ENCODE measurements around the gene SUGP2. TPM values are rescaled to one million over a fixed set of nuclear protein-coding genes. Genes with fewer than 3 reads are reported as not detected.

SUGP2 gene
- total RNA-seq, 1 donor from 2014 or later = 68.2 TPM

GRCh38 chr19:19039901-19040300 lies 6.6 kb upstream of the SUGP2 start:
- Histone ChIP-seq H3K27me3 (ENCODE audit: low read depth) (no peaks in the 10 kb centered on the region), H3K9me3 (replicated peaks) (no peaks in the 10 kb centered on the region), H3K27ac (replicated peaks) (no peak overlapping the region), H3K36me3 (peaks cover 38% of the 10 kb centered on the region), H3K4me3 (no peak overlapping the region), H3K4me1 (peaks cover 16% of the 10 kb centered on the region)
- no peak for TF ChIP-seq CTCF (IDR thresholded peaks at IDR 0.05; ENCODE audit: borderline replicate concordance)
- intact Hi-C loops (cut with micrococcal nuclease) = no loop called here
- no peak for DNase-seq

GRCh38 chr19:19034204-19034624 lies 897 bp upstream of the SUGP2 start:
- TF ChIP-seq CTCF (IDR thresholded peaks at IDR 0.05; ENCODE audit: borderline replicate concordance) = no peak
- Histone ChIP-seq H3K36me3 (peaks cover 33% of the 10 kb centered on the region), H3K27ac (replicated peaks) (peak overlapping the region; percentile 100), H3K4me3 (peak overlapping the region; percentile 97), H3K4me1 (peaks cover 41% of the 10 kb centered on the region), H3K9me3 (replicated peaks) (no peaks in the 10 kb centered on the region), H3K27me3 (ENCODE audit: low read depth) (no peaks in the 10 kb centered on the region)
- intact Hi-C loops (cut with micrococcal nuclease) = no loop called here
- DNase-seq = no peak

GRCh38 chr19:19033176-19033425 lies 216 bp downstream of the SUGP2 start:
- intact Hi-C loops (cut with micrococcal nuclease) = no loop called here
- Histone ChIP-seq H3K9me3 (replicated peaks) (no peaks in the 10 kb centered on the region), H3K4me1 (peaks cover 41% of the 10 kb centered on the region), H3K36me3 (peaks cover 36% of the 10 kb centered on the region), H3K27me3 (ENCODE audit: low read depth) (no peaks in the 10 kb centered on the region), H3K27ac (replicated peaks) (peak overlapping the region; percentile 100), H3K4me3 (peak overlapping the region; percentile 97)
- TF ChIP-seq CTCF (IDR thresholded peaks at IDR 0.05; ENCODE audit: borderline replicate concordance) = no peak
- DNase-seq = no peak

GRCh38 chr19:19032420-19033175 lies 719 bp downstream of the SUGP2 start:
- Histone ChIP-seq H3K27ac (replicated peaks) (peak overlapping the region; percentile 100), H3K4me1 (peaks cover 41% of the 10 kb centered on the region), H3K4me3 (peak overlapping the region; percentile 97), H3K27me3 (ENCODE audit: low read depth) (no peaks in the 10 kb centered on the region), H3K36me3 (peaks cover 36% of the 10 kb centered on the region), H3K9me3 (replicated peaks) (no peaks in the 10 kb centered on the region)
- peak; percentile 90 for DNase-seq
- no peak for TF ChIP-seq CTCF (IDR thresholded peaks at IDR 0.05; ENCODE audit: borderline replicate concordance)
- intact Hi-C loops (cut with micrococcal nuclease) = no loop called here

- H3K36me3 ChIP-seq = peaks cover 41% of the 10 kb centered on the region
- H3K27ac ChIP-seq (replicated peaks) = peak overlapping the region; percentile 100
- DNase-seq = no peak
- no peak for TF ChIP-seq CTCF (IDR thresholded peaks at IDR 0.05; ENCODE audit: borderline replicate concordance)
- H3K27me3 ChIP-seq (ENCODE audit: low read depth) = no peaks in the 10 kb centered on the region
- peak overlapping the region; percentile 97 for H3K4me3 ChIP-seq
- intact Hi-C loops (cut with micrococcal nuclease) = no loop called here
- H3K9me3 ChIP-seq (replicated peaks) = no peaks in the 10 kb centered on the region
- H3K4me1 ChIP-seq = peaks cover 41% of the 10 kb centered on the region
These were observed 1.4 kb downstream of the SUGP2 start for GRCh38 chr19:19031891-19032290.
